GM12874 (cell line): ENCODE measurements around the gene ADGRG3.

Experiments used
- TF ChIP-seq, protein P1 (sequence below): IDR thresholded peaks from 2 replicates; pipeline ENCODE4 v1.5.1; 2011; ENCODE audit warnings: low read depth, mild to moderate bottlenecking, control low read depth, low read length, moderate library complexity; ENCODE audit not compliant: insufficient read depth

Gene ADGRG3

DNA sequence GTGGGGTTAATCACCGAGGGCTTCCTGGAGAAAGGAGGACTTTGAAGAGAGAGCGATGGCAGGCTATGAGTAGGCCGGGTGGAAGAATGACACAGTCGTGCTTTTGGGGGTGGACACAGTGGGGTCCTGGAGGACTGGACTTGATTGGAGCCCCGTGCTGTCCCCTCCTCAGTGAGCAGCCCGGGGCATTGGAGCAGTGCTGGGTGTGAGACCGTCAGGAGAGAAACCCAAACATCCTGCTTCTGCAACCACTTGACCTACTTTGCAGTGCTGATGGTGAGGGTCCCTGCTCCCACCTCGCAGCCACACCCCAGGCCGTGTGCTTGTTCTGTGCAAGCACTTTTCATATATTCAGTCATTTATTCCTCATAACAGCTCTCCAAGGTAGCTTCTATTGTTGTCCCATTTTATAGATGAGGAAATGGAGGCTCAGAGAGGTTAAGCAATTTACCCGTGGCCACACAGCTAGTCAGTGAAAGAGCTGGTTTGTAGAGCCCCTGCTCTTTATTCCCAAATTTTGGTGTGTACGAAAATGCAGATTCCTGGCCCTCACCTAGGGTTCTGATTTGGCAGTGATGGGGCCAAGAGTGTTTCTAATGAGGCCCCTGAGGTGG lies 11.7 kb upstream of the ADGRG3 start:
- TF ChIP-seq, protein P1, sequence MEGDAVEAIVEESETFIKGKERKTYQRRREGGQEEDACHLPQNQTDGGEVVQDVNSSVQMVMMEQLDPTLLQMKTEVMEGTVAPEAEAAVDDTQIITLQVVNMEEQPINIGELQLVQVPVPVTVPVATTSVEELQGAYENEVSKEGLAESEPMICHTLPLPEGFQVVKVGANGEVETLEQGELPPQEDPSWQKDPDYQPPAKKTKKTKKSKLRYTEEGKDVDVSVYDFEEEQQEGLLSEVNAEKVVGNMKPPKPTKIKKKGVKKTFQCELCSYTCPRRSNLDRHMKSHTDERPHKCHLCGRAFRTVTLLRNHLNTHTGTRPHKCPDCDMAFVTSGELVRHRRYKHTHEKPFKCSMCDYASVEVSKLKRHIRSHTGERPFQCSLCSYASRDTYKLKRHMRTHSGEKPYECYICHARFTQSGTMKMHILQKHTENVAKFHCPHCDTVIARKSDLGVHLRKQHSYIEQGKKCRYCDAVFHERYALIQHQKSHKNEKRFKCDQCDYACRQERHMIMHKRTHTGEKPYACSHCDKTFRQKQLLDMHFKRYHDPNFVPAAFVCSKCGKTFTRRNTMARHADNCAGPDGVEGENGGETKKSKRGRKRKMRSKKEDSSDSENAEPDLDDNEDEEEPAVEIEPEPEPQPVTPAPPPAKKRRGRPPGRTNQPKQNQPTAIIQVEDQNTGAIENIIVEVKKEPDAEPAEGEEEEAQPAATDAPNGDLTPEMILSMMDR = no peak

DNA sequence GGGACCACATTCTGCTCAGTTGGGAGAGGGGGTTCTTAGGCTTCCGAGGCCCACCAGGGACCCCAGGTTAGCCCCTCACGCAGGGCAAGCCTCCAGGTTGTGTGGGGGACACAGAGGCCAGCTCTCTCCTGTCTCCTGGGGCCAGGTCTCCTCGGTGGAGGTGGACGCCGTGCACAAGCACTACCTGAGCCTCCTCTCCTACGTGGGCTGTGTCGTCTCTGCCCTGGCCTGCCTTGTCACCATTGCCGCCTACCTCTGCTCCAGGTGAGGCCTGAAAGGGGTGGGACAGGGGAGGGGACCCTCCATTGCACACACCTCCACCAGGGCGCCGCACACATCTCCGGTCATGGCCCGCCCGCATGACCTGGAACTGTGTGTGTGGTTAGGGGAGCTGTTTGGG lies 10.9 kb upstream of the ADGRG3 start:
- TF ChIP-seq, protein P1 = no peak

DNA sequence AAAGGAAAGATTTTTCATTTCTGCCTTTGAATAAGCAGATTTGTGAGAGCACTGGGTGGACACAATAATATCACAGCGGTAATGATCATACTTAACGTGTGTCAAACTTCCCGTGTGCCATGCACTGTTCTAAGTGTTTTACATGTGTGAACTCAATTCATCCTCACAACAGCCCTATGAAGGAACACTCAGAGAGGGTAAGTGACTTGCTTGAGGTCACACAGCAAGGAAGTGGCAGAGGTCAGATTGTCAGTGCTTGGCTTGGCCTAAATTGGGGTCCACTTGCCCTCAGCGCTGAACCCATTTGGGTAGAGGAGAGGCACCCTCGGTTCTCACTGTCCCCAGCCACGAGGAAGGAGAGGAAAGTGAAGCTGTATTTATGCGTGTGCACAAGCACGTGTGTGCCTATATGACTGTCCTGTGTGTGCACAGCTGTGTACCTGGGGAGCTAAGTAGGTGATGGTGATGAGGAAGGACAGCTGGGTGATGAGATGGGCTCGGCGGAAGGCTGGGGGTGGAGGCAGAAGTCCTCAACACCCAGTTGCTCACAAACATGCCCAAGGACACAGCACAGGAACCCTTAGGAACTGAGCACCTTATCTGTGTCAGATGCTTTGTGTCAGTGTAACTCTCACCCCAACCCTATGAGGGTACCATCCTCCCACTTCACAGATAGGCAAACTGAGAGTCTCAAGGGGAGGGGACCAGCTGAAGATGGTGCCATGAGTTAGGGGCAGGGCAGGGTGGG lies 9.8 kb upstream of the ADGRG3 start:
- TF ChIP-seq, protein P1 = no peak

DNA sequence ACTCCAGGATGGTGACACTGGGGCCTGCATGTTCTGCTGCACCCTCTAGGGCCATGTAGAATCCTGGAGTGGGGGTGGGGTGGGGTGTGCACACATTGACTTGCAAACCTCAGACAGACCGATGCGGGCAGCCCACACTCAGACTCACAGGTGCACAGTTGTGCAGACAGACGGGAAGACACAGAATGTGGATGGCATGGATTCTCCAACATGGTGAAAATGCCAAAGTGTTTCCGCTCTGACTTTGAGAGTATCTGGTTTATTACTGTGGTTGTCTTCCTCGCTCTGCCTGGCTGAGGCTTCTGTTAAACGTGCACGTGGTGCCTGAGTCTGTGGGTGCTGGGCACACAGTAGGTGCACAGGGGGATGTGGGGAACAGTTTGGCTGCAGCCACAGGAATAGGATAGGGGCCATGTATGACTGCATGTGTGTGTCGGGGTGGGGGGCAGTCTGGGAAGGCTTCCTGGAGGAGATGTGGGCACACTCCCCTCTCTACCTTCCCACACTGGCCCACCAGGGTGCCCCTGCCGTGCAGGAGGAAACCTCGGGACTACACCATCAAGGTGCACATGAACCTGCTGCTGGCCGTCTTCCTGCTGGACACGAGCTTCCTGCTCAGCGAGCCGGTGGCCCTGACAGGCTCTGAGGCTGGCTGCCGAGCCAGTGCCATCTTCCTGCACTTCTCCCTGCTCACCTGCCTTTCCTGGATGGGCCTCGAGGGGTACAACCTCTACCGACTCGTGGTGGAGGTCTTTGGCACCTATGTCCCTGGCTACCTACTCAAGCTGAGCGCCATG lies 9.0 kb upstream of the ADGRG3 start:
- TF ChIP-seq, protein P1 = no peak

DNA sequence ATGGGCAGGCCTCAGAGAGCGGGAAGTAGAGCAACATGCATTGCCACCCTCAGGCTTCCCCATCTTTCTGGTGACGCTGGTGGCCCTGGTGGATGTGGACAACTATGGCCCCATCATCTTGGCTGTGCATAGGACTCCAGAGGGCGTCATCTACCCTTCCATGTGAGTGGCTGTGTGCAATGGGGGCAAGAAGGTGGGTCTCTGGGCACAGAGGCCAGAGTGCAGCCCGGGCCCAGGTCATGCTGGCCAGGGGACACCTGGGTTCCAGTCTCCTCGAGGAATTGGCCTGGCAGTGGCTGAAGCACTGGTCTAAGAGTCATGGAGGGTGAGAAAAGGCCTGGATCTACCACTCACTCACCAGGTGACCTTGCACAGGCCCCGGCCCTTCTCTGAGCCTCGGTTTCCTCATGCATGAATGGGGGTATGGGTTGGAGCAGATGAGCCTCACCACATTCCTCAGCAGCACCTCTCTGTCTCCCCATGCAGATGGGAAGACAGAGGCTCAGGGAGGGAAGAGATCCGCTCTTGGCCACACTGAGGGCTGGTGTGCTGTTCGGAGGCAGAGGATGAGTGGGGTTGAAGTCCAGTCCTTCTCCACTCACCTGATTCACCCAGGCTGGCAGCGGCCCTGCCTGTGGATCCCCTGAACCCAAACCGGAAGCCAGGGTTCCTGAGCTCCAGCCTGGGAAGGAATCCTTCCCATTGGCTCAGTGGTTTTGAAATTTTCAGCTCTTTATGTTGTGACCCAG lies 7.2 kb upstream of the ADGRG3 start:
- TF ChIP-seq, protein P1 = no peak

DNA sequence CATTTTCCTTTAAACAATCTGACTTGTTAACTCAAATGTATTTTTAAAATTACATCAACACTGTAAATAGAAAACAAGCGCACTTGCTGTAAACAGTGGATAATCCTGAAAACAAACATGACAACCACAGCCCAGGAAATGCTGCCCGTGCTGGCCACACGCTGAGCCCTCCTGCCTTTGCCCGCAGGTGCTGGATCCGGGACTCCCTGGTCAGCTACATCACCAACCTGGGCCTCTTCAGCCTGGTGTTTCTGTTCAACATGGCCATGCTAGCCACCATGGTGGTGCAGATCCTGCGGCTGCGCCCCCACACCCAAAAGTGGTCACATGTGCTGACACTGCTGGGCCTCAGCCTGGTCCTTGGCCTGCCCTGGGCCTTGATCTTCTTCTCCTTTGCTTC lies 6.6 kb upstream of the ADGRG3 start:
- TF ChIP-seq, protein P1 = no peak
